WTC11 (cell line): ENCODE results near the gene SPTLC1. TPM values are rescaled to one million over a fixed set of nuclear protein-coding genes. Genes with fewer than 3 reads are reported as not detected.

Experiments
- ATAC-seq: fragments of 200-7000 bp; cut with Tn5 transposase; 2 replicates; pipeline ENCODE4 v1.10.0; 2021; ENCODE audit warnings: mild to moderate bottlenecking, moderate library complexity
- CTCF ChIA-PET: fragments of 300-600 bp; sonication (Branson Sonifier 250); formaldehyde crosslinking; loops from one replicate; lab custom pipeline; 2021; ENCODE audit warnings: antibody characterized with exemption; lab: Charles Lee
- POLR2A ChIA-PET: fragments of 350-600 bp; sonication (Branson Sonifier 250); formaldehyde crosslinking; loops from one replicate; lab custom pipeline; 2021; ENCODE audit warnings: antibody characterized with exemption; lab: Charles Lee
- DNase-seq: peaks from one replicate; pipeline ENCODE4 v3.0.0; 2021; ENCODE audit warnings: low spot score
- H3K27ac Mint-ChIP-seq: 2 replicates; pipeline ENCODE4 v1.8.0; 2021; ENCODE audit warnings: mixed read lengths
- H3K27me3 Mint-ChIP-seq: 2 replicates; pipeline ENCODE4 v1.8.0; 2021; ENCODE audit warnings: low read depth, mild to moderate bottlenecking, moderate library complexity, mixed read lengths
- H3K36me3 Mint-ChIP-seq: 2 replicates; pipeline ENCODE4 v1.8.0; 2021; ENCODE audit warnings: mixed read lengths
- H3K4me1 Mint-ChIP-seq: 2 replicates; pipeline ENCODE4 v1.8.0; 2022; ENCODE audit warnings: mixed read lengths
- H3K4me3 Mint-ChIP-seq: 2 replicates; pipeline ENCODE4 v1.8.0; 2021; ENCODE audit warnings: mild to moderate bottlenecking, moderate library complexity, mixed read lengths
- H3K9me3 Mint-ChIP-seq: 2 replicates; pipeline ENCODE4 v1.8.0; 2021; ENCODE audit warnings: mixed read lengths
- ATF1 ChIP-seq: sonication (generic); formaldehyde crosslinking; IDR thresholded peaks from 2 replicates; pipeline ENCODE4 v1.8.1; 2023; ENCODE audit warnings: mild to moderate bottlenecking, moderate library complexity, missing genetic modification reagents
- CREM ChIP-seq: sonication (generic); formaldehyde crosslinking; IDR thresholded peaks from 2 replicates; pipeline ENCODE4 v1.8.1; 2022; ENCODE audit warnings: mild to moderate bottlenecking, missing genetic modification reagents, moderate library complexity
- JUN ChIP-seq: sonication (generic); formaldehyde crosslinking; IDR thresholded peaks from 2 replicates; pipeline ENCODE4 v1.8.0; 2023; ENCODE audit warnings: mild to moderate bottlenecking, missing genetic modification reagents
- KAT7 ChIP-seq: sonication (generic); formaldehyde crosslinking; IDR thresholded peaks from 2 replicates; pipeline ENCODE4 v1.8.1; 2023; ENCODE audit warnings: missing genetic modification reagents, mild to moderate bottlenecking, borderline replicate concordance
- MYBL2 ChIP-seq: sonication (generic); formaldehyde crosslinking; IDR thresholded peaks from 2 replicates; pipeline ENCODE4 v1.8.1; 2023; ENCODE audit warnings: mild to moderate bottlenecking, moderate library complexity, missing genetic modification reagents
- PRRX2 ChIP-seq: fragments of 250-450 bp; sonication (Bioruptor Pico); IDR thresholded peaks from 2 replicates; pipeline ENCODE4 v1.8.0; 2021; ENCODE audit warnings: mild to moderate bottlenecking
- SMAD4 ChIP-seq: sonication (generic); formaldehyde crosslinking; IDR thresholded peaks from 2 replicates; pipeline ENCODE4 v1.8.0; 2022; ENCODE audit warnings: mild to moderate bottlenecking, missing genetic modification reagents
- ZNF232 ChIP-seq: sonication (generic); formaldehyde crosslinking; IDR thresholded peaks from 2 replicates; pipeline ENCODE4 v1.8.0; 2022; ENCODE audit warnings: mild to moderate bottlenecking, missing genetic modification reagents
- ZNF263 ChIP-seq: sonication (generic); formaldehyde crosslinking; IDR thresholded peaks from 2 replicates; pipeline ENCODE4 v1.8.1; 2022; ENCODE audit warnings: low read depth, mild to moderate bottlenecking, moderate library complexity, missing genetic modification reagents
- total RNA-seq: library from RNA; stranded (reverse); gene quantifications from 3 replicates; pipeline ENCODE4 v1.2.3, GENCODE V29; 2021
- TF ChIP-seq, protein P1 (sequence below): sonication (generic); formaldehyde crosslinking; IDR thresholded peaks from 2 replicates; pipeline ENCODE4 v1.8.0; 2022; ENCODE audit warnings: mild to moderate bottlenecking, missing genetic modification reagents
- TF ChIP-seq, protein P2 (sequence below): sonication (generic); formaldehyde crosslinking; IDR thresholded peaks from 2 replicates; pipeline ENCODE4 v1.8.1; 2022; ENCODE audit warnings: missing genetic modification reagents, borderline replicate concordance
- TF ChIP-seq, protein P3 (sequence below): sonication (generic); formaldehyde crosslinking; IDR thresholded peaks from 2 replicates; pipeline ENCODE4 v1.8.0; 2022; ENCODE audit warnings: missing genetic modification reagents
- TF ChIP-seq, protein P4 (sequence below): sonication (generic); formaldehyde crosslinking; IDR thresholded peaks from 2 replicates; pipeline ENCODE4 v1.8.0; 2023; ENCODE audit warnings: missing genetic modification reagents, mild to moderate bottlenecking, borderline replicate concordance
- TF ChIP-seq, protein P5 (sequence below): sonication (generic); formaldehyde crosslinking; conservative IDR thresholded peaks from 2 replicates; pipeline ENCODE4 v1.8.1; 2023; ENCODE audit warnings: mild to moderate bottlenecking, low read depth, missing genetic modification reagents, moderate library complexity
- TF ChIP-seq, protein P6 (sequence below): sonication (generic); formaldehyde crosslinking; IDR thresholded peaks from 2 replicates; pipeline ENCODE4 v1.8.1; 2023; ENCODE audit warnings: mild to moderate bottlenecking, missing genetic modification reagents, moderate library complexity

The SPTLC1 gene
- total RNA-seq, 1 experiment from 2014 or later: 81.2 TPM

DNA sequence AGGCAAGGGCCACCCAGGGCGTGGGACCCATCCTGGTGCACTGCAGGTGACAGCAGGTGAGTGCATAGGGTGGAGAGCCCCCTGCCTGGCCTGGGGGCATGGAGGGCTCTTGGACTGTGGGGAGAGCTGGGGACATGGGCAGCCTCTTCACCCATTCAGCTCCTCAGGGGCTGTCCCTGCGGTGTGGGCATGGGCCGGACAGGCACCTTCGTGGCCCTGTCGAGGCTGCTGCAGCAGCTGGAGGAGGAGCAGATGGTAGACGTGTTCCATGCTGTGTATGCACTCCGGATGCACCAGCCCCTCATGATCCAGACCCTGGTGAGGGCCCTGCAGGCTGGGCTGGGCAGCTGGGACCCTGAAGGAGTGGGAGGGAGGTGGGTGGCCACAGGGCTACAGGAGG, 20.4 kb upstream of the SPTLC1 start:
- no peak for DNase-seq
- POLR2A ChIA-PET: no interaction called here
- H3K36me3 Mint-ChIP-seq: no peaks in the 10 kb centered on the region
- ATAC-seq: no peak
- peaks cover 9% of the 10 kb centered on the region for H3K9me3 Mint-ChIP-seq
- no peak overlapping the region for H3K27ac Mint-ChIP-seq
- no peak overlapping the region for H3K4me3 Mint-ChIP-seq
- H3K4me1 Mint-ChIP-seq: peaks cover 7% of the 10 kb centered on the region
- CTCF ChIA-PET: interaction anchor here (1.4 kb wide), 1 partner anchor 107 kb away, joined by 4 read pairs; no protein-coding TSS in a partner anchor
- TF ChIP-seq KAT7 (CRISPR knock-in tag) (no peak), PRRX2 (CRISPR knock-in tag) (no peak), JUN (CRISPR knock-in tag) (no peak), CREM (CRISPR knock-in tag) (no peak), SMAD4 (CRISPR knock-in tag) (no peak), ZNF263 (no peak), ATF1 (no peak), MYBL2 (CRISPR knock-in tag) (no peak), ZNF232 (CRISPR knock-in tag) (no peak)
- TF ChIP-seq, protein P1, sequence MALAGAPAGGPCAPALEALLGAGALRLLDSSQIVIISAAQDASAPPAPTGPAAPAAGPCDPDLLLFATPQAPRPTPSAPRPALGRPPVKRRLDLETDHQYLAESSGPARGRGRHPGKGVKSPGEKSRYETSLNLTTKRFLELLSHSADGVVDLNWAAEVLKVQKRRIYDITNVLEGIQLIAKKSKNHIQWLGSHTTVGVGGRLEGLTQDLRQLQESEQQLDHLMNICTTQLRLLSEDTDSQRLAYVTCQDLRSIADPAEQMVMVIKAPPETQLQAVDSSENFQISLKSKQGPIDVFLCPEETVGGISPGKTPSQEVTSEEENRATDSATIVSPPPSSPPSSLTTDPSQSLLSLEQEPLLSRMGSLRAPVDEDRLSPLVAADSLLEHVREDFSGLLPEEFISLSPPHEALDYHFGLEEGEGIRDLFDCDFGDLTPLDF (CRISPR knock-in tag): no peak
- TF ChIP-seq, protein P2, sequence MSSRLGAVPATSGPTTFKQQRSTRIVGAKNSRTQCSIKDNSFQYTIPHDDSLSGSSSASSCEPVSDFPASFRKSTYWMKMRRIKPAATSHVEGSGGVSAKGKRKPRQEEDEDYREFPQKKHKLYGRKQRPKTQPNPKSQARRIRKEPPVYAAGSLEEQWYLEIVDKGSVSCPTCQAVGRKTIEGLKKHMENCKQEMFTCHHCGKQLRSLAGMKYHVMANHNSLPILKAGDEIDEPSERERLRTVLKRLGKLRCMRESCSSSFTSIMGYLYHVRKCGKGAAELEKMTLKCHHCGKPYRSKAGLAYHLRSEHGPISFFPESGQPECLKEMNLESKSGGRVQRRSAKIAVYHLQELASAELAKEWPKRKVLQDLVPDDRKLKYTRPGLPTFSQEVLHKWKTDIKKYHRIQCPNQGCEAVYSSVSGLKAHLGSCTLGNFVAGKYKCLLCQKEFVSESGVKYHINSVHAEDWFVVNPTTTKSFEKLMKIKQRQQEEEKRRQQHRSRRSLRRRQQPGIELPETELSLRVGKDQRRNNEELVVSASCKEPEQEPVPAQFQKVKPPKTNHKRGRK (CRISPR knock-in tag): no peak
- TF ChIP-seq, protein P3, sequence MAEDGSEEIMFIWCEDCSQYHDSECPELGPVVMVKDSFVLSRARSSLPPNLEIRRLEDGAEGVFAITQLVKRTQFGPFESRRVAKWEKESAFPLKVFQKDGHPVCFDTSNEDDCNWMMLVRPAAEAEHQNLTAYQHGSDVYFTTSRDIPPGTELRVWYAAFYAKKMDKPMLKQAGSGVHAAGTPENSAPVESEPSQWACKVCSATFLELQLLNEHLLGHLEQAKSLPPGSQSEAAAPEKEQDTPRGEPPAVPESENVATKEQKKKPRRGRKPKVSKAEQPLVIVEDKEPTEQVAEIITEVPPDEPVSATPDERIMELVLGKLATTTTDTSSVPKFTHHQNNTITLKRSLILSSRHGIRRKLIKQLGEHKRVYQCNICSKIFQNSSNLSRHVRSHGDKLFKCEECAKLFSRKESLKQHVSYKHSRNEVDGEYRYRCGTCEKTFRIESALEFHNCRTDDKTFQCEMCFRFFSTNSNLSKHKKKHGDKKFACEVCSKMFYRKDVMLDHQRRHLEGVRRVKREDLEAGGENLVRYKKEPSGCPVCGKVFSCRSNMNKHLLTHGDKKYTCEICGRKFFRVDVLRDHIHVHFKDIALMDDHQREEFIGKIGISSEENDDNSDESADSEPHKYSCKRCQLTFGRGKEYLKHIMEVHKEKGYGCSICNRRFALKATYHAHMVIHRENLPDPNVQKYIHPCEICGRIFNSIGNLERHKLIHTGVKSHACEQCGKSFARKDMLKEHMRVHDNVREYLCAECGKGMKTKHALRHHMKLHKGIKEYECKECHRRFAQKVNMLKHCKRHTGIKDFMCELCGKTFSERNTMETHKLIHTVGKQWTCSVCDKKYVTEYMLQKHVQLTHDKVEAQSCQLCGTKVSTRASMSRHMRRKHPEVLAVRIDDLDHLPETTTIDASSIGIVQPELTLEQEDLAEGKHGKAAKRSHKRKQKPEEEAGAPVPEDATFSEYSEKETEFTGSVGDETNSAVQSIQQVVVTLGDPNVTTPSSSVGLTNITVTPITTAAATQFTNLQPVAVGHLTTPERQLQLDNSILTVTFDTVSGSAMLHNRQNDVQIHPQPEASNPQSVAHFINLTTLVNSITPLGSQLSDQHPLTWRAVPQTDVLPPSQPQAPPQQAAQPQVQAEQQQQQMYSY (CRISPR knock-in tag): no peak
- TF ChIP-seq, protein P4, sequence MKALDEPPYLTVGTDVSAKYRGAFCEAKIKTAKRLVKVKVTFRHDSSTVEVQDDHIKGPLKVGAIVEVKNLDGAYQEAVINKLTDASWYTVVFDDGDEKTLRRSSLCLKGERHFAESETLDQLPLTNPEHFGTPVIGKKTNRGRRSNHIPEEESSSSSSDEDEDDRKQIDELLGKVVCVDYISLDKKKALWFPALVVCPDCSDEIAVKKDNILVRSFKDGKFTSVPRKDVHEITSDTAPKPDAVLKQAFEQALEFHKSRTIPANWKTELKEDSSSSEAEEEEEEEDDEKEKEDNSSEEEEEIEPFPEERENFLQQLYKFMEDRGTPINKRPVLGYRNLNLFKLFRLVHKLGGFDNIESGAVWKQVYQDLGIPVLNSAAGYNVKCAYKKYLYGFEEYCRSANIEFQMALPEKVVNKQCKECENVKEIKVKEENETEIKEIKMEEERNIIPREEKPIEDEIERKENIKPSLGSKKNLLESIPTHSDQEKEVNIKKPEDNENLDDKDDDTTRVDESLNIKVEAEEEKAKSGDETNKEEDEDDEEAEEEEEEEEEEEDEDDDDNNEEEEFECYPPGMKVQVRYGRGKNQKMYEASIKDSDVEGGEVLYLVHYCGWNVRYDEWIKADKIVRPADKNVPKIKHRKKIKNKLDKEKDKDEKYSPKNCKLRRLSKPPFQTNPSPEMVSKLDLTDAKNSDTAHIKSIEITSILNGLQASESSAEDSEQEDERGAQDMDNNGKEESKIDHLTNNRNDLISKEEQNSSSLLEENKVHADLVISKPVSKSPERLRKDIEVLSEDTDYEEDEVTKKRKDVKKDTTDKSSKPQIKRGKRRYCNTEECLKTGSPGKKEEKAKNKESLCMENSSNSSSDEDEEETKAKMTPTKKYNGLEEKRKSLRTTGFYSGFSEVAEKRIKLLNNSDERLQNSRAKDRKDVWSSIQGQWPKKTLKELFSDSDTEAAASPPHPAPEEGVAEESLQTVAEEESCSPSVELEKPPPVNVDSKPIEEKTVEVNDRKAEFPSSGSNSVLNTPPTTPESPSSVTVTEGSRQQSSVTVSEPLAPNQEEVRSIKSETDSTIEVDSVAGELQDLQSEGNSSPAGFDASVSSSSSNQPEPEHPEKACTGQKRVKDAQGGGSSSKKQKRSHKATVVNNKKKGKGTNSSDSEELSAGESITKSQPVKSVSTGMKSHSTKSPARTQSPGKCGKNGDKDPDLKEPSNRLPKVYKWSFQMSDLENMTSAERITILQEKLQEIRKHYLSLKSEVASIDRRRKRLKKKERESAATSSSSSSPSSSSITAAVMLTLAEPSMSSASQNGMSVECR (CRISPR knock-in tag): no peak
- TF ChIP-seq, protein P5, sequence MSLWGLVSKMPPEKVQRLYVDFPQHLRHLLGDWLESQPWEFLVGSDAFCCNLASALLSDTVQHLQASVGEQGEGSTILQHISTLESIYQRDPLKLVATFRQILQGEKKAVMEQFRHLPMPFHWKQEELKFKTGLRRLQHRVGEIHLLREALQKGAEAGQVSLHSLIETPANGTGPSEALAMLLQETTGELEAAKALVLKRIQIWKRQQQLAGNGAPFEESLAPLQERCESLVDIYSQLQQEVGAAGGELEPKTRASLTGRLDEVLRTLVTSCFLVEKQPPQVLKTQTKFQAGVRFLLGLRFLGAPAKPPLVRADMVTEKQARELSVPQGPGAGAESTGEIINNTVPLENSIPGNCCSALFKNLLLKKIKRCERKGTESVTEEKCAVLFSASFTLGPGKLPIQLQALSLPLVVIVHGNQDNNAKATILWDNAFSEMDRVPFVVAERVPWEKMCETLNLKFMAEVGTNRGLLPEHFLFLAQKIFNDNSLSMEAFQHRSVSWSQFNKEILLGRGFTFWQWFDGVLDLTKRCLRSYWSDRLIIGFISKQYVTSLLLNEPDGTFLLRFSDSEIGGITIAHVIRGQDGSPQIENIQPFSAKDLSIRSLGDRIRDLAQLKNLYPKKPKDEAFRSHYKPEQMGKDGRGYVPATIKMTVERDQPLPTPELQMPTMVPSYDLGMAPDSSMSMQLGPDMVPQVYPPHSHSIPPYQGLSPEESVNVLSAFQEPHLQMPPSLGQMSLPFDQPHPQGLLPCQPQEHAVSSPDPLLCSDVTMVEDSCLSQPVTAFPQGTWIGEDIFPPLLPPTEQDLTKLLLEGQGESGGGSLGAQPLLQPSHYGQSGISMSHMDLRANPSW: no peak
- TF ChIP-seq, protein P6, sequence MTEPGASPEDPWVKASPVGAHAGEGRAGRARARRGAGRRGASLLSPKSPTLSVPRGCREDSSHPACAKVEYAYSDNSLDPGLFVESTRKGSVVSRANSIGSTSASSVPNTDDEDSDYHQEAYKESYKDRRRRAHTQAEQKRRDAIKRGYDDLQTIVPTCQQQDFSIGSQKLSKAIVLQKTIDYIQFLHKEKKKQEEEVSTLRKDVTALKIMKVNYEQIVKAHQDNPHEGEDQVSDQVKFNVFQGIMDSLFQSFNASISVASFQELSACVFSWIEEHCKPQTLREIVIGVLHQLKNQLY (CRISPR knock-in tag): no peak
- TF ChIP-seq, all 79 proteins: peak for 0
- H3K27me3 Mint-ChIP-seq: peaks cover 20% of the 10 kb centered on the region
